Kidney epithelial cell (primary cell): ENCODE data around the gene WDR38. TPM values are rescaled to one million over a fixed set of nuclear protein-coding genes. Genes with fewer than 3 reads are reported as not detected.
"Not testable (repeated sequence)": the region's sequence is repeated elsewhere in the genome, so short reads cannot be mapped to it uniquely, and the experiment has no call there.

ENCODE experiments used
- DNase-seq: peaks from one replicate; pipeline ENCODE4 v3.0.0-alpha.2; 2010; ENCODE audit warnings: low read depth
- H3K27me3 ChIP-seq: 2 replicates; pipeline ENCODE4 v1.6.0; 2011; ENCODE audit warnings: low read length; ENCODE audit not compliant: control insufficient read depth, insufficient read depth
- H3K36me3 ChIP-seq: 2 replicates; pipeline ENCODE4 v1.5.1; 2011; ENCODE audit warnings: low read length; ENCODE audit not compliant: control insufficient read depth, insufficient read depth
- H3K4me3 ChIP-seq: 2 replicates; pipeline ENCODE4 v1.5.1; 2011; ENCODE audit warnings: low read depth, mild to moderate bottlenecking, control low read depth, low read length
- CTCF ChIP-seq: IDR thresholded peaks from 2 replicates; pipeline ENCODE4 v1.5.1; 2011; ENCODE audit warnings: mild to moderate bottlenecking, moderate library complexity, low read length, control low read depth, inconsistent platforms; ENCODE audit not compliant: insufficient read depth, poor library complexity, severe bottlenecking
- total RNA-seq: library from RNA; depleted of rRNA; stranded (reverse); fragments of >200 nt; gene quantifications from 2 replicates; pipeline ENCODE4 v1.2.3, GENCODE V29; 2015

The WDR38 gene
- total RNA-seq, 1 donor from 2014 or later, result not detected

- no peaks in the 10 kb centered on the region for H3K36me3 ChIP-seq
- no peak for DNase-seq
- peak; percentile 64 for TF ChIP-seq CTCF
- H3K27me3 ChIP-seq, result no peaks in the 10 kb centered on the region
- no peak overlapping the region for H3K4me3 ChIP-seq
Measured at GRCh38 chr9:124839612-124840299, 13.5 kb upstream of the WDR38 start.

- TF ChIP-seq CTCF, result peak; percentile 46
- H3K36me3 ChIP-seq, result no peaks in the 10 kb centered on the region
- H3K27me3 ChIP-seq, result no peaks in the 10 kb centered on the region
- no peak overlapping the region for H3K4me3 ChIP-seq
- no peak for DNase-seq
Measured at GRCh38 chr9:124840300-124840833, 12.9 kb upstream of the WDR38 start.

GRCh38 chr9:124841075-124841821 is 12.0 kb upstream of the WDR38 start:
- Histone ChIP-seq H3K4me3 (no peak overlapping the region), H3K27me3 (no peaks in the 10 kb centered on the region), H3K36me3 (no peaks in the 10 kb centered on the region)
- no peak for TF ChIP-seq CTCF
- no peak for DNase-seq

GRCh38 chr9:124843456-124844034 is 9.7 kb upstream of the WDR38 start:
- no peak for TF ChIP-seq CTCF
- no peak overlapping the region for H3K4me3 ChIP-seq
- H3K36me3 ChIP-seq, result no peaks in the 10 kb centered on the region
- no peak for DNase-seq
- H3K27me3 ChIP-seq, result no peaks in the 10 kb centered on the region

GRCh38 chr9:124844291-124844690 is 9.0 kb upstream of the WDR38 start:
- H3K27me3 ChIP-seq, result no peaks in the 10 kb centered on the region
- DNase-seq, result no peak
- no peak for TF ChIP-seq CTCF
- no peak overlapping the region for H3K4me3 ChIP-seq
- H3K36me3 ChIP-seq, result no peaks in the 10 kb centered on the region

- not testable (repeated sequence) for H3K36me3 ChIP-seq, H3K27me3 ChIP-seq, H3K4me3 ChIP-seq, DNase-seq
Measured at GRCh38 chr9:124846467-124846866, 6.8 kb upstream of the WDR38 start.
